ENCODE results near the gene IQCE. TPM values are rescaled to one million over a fixed set of nuclear protein-coding genes. Genes with fewer than 3 reads are reported as not detected.

The IQCE gene
- total RNA-seq, 1 donor from 2014 or later = 5.2 TPM

- Histone ChIP-seq H3K36me3 (peaks cover 0 to 29% of the 10 kb centered on the region in 2 donors), H3K27ac (no peak overlapping the region), H3K9me3 (no peaks in the 10 kb centered on the region), H3K27me3 (no peaks in the 10 kb centered on the region), H3K4me3 (no peak overlapping the region), H3K4me1 (peaks cover 10% of the 10 kb centered on the region)
- intact Hi-C loops (cut with DNase I) = no loop called here
- no peak for TF ChIP-seq POLR2A (IDR thresholded peaks at IDR 0.05)
- TF ChIP-seq POLR2AphosphoS5 (IDR thresholded peaks at IDR 0.05; ENCODE audit: insufficient read depth in 1 of 2, low read depth in 1 of 2) = no peak
- TF ChIP-seq CTCF (IDR thresholded peaks at IDR 0.05) = no peak
- DNase-seq (ENCODE audit: extremely low spot score in 2 of 2) = no peak
These were observed 43.7 kb downstream of the IQCE start for GRCh38 chr7:2602406-2603043.

- Histone ChIP-seq H3K27ac (no peak overlapping the region), H3K4me3 (no peak overlapping the region), H3K4me1 (peaks cover 13% of the 10 kb centered on the region), H3K27me3 (no peaks in the 10 kb centered on the region), H3K36me3 (peaks cover 0 to 21% of the 10 kb centered on the region in 2 donors), H3K9me3 (no peaks in the 10 kb centered on the region)
- no peak for DNase-seq (ENCODE audit: extremely low spot score in 2 of 2)
- intact Hi-C loops (cut with DNase I) = no loop called here
- no peak for TF ChIP-seq POLR2AphosphoS5 (IDR thresholded peaks at IDR 0.05; ENCODE audit: insufficient read depth in 1 of 2, low read depth in 1 of 2)
- no peak for TF ChIP-seq CTCF (IDR thresholded peaks at IDR 0.05)
- TF ChIP-seq POLR2A (IDR thresholded peaks at IDR 0.05) = no peak
These were observed 44.5 kb downstream of the IQCE start for GRCh38 chr7:2603044-2603965.

- peaks cover 0 to 14% of the 10 kb centered on the region in 2 donors for H3K36me3 ChIP-seq
These were observed 45.9 kb downstream of the IQCE start for GRCh38 chr7:2604608-2605174.

GRCh38 chr7:2605608-2606538 lies 47.1 kb downstream of the IQCE start:
- Histone ChIP-seq H3K36me3 (peaks cover 0 to 4% of the 10 kb centered on the region in 2 donors), H3K9me3 (no peaks in the 10 kb centered on the region), H3K4me1 (peaks cover 15% of the 10 kb centered on the region), H3K27me3 (no peaks in the 10 kb centered on the region), H3K4me3 (no peak overlapping the region), H3K27ac (no peak overlapping the region)
- TF ChIP-seq POLR2A (IDR thresholded peaks at IDR 0.05) (no peak), POLR2AphosphoS5 (IDR thresholded peaks at IDR 0.05; ENCODE audit: insufficient read depth in 1 of 2, low read depth in 1 of 2) (no peak), CTCF (IDR thresholded peaks at IDR 0.05) (no peak)
- intact Hi-C loops (cut with DNase I) = no loop called here
- DNase-seq (ENCODE audit: extremely low spot score in 2 of 2) = no peak

More at GRCh38 chr7:2604608-2605174, 45.9 kb downstream of the IQCE start:
- intact Hi-C loops (cut with DNase I) = no loop called here
- H3K4me3 ChIP-seq = no peak overlapping the region
- H3K27me3 ChIP-seq = no peaks in the 10 kb centered on the region
- no peak for DNase-seq (ENCODE audit: extremely low spot score in 2 of 2)
- no peaks in the 10 kb centered on the region for H3K9me3 ChIP-seq
- peaks cover 15% of the 10 kb centered on the region for H3K4me1 ChIP-seq
- no peak overlapping the region for H3K27ac ChIP-seq
- TF ChIP-seq POLR2A (IDR thresholded peaks at IDR 0.05) (no peak), POLR2AphosphoS5 (IDR thresholded peaks at IDR 0.05; ENCODE audit: insufficient read depth in 1 of 2, low read depth in 1 of 2) (no peak), CTCF (IDR thresholded peaks at IDR 0.05) (no peak)
